Right hindlimb (tissue), 1 donor: ENCODE data around the gene FGF3.

Experiments used
- DNase-seq: peaks from one replicate; pipeline ENCODE4 v3.0.0-alpha.2; 2018

FGF3 gene

DNA sequence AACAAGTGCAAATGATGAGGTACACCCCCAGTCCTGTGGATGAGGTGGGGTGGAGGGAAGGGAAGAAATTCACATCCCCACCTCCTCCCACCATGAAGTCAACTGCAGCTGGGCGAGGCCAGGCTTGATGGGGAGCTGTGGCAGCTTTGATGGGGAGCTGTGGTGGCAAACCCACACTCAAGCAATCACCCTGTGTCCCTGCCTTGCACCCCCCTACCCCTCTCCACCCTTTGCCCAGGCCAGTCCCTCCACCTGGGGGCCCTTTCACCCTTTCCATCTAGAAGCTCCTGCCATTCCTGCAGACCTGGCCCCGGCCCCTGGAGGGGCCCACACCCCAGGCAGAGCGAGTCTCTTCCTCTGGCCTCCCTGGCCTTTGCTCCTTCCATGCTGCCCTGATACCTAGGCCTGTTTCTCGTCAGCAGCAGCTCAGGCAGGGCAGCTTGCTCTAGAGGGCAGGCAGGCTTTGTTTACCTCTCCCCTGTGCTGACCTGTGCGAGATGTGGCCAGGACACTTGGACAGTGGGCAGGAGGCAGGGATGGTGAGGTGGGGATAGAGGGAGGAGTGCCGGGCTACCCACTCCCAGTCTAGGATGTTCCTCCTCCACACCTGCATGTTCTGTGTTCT, 4.5 kb upstream of the FGF3 start:
- DNase-seq: no peak

DNA sequence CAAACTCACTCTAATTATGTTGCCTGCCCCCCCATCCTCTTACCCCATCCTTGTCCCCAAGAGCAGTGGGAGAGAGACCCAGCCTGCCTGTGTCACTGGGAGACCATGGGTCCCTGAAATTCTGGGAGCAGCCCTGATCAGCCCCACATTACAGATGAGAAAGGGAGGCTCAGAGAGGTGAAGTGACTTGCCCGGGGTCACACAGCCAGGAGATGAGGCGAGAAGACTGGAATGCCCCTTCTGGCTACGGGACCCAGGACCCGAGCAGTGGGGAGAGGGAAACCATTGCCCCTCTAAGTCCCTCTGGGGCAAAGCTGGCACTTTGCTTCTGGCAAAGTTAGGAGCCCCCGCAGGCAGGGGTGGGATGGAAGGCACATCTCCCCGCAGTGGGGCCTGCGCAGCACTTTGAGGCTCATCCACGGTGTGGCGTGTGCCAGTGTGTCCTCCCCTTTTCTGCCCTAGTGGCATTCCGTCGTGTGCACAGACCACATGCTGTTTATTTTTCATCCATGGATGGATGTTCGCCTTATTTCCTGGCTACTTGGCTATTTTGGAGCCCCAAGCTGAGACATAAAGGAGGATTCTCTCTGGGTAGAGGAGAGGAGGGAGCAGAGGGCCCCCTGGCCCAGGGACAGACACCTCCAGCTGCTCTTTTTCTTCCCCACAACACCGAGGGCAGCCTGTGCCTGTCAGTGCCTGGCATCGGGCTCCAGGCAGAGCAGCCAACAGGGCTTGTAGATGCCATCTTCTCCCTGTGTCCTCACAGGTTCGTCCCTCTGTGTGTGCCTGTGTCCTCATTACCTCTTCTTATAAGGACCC, 3.7 kb upstream of the FGF3 start:
- no peak for DNase-seq

DNA sequence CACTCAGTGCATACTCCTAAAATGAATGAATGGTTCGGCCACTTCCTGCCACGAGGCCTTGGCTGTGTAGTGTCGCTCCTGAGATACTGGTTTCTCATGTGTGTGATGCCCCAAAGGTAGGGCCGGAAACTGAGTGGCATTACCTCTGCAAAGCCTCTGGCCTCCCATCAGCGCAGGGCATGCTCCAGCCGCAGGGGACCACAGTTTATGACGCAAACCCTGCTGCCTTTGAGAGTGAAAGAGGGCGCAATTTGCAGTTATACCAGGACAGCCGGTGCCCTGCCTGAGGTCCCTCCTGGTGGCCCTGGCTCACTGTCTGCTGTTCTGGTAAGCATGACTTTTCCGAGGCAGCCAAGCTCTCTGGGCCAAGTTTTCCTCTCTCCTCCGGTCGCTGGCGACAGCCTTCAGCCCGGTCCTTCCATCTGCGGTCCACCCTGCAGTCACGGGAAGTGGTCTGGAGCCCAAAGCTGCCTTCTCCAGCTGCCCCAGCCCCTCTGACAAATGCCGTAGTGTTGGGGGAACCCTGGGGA, 2.4 kb upstream of the FGF3 start:
- no peak for DNase-seq

DNA sequence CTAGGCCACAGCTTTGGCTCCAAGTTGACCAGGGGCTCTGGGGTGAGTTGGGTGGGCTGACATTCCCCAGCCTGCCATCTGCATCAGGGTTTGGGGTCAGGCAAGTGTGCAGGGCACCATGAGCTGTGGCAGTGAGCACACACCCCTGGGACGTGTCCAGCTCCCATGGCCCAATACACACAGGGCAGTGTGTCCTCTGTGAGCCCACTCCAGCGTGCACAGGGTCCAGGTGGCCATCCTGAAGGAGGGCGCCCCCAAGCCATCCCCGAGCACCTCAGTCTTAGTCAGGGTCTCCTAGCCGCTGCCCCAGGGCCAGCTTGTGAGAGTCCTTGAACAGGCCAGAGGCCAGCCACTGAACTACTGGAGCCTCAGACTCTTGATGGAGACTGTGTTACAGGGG, 1.2 kb upstream of the FGF3 start:
- no peak for DNase-seq

DNA sequence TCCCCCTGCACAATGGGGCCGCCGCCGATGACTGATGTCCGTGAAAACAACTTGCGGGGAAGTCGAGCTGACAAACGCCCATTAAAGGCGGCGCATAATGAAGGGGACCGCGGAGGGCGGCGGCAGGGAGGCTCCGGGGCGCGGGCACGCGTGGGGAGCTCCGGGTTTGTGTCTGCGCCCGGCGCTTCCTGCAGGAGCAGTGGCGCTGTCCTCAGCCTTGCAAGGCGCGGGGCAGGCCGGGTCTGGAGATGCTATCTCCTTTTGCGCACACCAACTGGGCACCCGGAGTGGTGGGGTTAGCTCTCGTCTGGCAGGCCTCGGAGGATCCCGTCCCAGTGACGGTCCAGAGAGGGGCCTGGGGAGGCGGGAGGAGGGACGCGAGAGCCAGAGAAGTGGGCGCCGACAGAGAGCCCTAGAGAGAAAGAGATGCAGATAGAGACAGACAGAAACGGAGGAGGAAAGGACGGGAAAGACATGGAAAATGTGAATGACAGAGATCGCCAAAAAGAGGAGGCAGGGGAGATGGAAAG, 390 bp upstream of the FGF3 start:
- DNase-seq: no peak

DNA sequence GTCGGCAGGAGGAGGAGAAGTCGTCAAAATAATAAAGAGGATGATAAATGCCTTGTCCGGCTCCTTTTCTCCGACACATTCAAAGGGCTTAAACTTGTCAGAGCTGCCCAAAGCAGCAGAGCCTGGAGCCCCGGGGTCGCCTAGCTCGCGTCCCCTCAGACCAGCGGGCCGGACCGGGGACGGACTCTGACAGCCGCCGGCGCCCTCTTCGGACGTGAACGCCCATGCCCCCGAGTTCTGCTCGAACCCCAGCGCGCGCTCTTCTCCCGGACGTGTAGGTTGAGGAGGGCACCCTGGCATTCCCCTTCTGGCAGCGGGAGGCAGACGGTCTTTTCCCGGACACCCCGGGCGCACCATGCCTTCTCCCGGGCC, 999 bp downstream of the FGF3 start:
- no peak for DNase-seq

DNA sequence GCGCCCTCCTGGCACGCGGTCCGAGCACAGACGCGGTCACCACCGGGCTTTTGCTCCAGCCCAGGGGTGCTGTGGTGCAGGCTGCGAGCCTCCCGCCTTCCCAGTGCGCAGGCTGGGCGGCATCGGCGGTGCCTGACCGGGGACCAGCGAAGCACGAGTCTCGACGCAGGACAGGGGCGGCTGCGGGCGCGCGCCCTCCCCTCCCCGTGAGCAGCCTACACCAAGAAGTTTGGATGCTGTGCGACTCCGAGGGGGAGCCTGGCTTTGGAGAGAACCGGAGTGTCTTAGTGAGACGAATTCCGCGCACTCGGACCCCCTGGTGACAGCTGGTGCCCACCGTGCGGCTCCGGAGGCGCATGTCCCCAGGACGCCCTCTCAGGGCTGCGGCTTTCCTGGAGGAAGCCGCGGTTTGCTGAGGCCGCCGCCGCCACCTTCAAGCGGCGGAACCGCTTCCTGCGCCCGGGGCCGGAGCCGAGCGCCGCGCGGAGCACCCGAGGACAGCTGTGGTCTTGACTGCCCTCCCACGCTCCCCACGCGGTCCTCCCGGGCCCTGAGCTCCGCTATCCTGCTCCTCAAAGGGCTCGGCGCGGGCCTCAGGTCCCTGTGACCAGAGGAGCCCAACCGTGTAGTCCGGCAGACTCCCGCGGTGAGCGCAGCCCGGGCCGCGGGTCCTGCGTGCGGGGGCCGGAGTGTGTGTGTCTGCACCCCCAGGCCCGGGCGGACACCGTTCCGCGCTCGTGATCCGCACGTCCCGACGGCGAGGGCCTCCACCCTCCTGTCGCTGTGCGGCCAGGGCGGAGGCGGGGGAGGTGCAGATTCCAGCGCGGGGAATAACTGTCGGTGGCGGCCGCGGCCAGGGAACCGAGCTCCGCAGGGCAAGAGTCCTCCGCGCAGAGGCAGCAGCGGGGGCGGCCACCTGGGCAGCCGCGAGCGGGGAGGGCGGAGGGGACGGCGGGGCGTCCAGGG, 1.7 kb downstream of the FGF3 start:
- DNase-seq: no peak

DNA sequence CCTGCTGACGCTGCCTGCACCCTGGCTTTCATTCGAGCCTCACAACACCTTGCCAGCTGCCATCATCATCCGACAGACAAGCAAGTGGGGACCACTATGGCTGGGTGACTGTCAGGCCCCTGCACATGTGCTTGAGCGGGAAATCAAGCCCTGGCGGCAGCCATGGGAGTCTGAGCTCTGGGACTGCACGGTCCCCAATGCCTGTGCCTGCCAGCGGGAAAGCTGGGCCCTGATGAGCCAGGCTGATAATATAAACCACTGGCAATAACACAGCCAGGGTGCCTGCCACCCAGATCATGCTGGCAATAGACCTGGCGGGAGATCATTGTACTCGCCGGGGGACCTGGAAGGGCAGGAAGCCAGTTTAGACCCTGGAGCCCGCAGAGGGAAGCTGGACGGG, 2.5 kb downstream of the FGF3 start:
- DNase-seq: no peak

DNA sequence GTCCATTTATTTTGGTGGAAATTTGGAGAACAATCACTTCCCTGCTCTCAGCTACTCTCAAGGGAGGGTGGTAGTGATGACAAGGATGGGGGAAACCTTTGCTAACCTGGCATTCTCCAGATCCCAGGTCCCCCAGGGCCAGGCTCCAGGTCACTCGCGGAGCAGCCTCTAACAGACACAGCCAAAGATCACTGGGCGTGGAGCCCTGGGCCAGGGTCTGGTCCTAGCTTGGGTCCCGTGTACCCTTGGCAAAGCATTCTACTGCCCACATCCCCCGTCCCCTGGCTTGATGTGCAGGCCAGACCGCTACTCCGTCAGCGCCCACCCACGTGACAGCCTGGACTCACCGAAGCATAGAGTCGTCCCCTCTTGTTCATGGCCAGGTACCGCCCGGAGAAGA, 3.2 kb downstream of the FGF3 start:
- DNase-seq: no peak

DNA sequence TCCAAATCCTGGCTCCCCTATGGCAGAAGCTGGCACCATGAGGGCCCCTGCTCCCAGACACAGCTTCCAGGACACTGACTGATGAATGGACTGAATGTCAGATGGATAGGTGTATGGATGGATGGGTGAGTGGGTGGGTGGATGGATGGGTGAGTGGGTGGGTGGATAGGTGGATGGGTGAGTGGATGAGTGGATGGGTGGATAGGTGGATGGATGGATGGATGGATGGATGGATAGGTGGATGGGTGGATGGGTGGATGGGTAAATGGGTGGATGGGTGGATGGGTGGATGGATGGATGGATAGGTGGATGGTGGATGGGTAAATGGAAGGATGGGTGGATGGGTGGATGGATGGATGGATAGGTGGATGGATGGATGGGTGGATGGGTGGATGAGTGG, 4.3 kb downstream of the FGF3 start:
- DNase-seq: no peak

DNA sequence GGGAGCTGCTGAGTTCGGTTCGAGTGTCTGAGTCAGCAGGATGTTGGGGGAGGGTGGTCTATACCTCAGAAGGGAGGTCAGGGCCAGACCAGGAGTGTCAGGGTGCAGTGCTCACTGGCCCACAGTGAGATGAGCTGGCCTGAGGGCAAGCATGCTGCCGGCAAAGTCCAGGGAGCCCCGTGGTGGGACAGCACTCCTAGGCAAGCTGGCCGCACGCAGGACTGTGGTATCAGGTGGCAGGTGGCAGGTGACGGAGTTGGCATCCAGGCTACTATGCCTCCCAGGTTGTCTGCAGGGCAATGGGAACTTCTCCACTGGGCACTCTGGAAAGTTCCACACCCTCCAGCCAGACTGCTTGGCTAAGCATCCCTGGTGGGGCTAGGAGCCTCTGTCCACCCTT, 4.8 kb downstream of the FGF3 start:
- DNase-seq: no peak

DNA sequence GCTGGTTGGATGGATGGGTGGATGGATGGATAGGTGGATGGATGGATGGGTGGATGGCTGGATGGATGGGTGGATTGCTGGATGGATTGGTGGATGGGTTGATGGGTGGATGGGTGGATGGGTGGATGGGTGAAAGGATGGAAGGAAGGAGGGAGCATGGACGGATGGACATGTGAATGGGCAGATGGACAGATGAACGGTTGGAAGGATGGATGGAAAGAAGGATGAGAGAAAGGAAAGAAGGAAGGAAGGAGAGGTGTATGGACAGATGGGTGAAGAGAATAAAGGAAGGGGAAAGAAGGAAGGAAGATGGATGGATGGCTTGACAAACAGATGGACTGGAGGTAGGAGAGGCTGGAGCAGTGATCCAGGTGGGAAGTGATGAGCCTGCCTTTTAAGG, 5.4 kb downstream of the FGF3 start:
- no peak for DNase-seq

DNA sequence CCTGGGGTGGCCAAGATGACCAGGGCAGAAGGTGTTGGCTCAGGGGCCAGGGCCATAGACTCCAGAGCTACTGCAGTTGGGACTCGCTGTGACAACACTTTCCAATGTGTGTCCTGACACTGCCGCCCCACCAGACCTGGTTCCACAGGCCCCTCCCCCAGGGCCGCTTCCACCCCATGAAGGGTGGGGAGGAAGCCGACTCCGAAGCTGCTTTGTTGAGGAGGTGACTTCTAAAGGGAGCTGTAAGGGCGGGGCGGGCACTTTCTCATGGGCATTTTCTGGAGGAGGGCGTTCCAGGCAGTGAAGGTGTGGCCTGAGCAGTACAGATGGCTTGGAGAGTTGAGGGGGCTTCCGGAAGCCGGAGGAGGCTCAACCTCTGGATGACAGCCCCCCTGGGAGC, 6.3 kb downstream of the FGF3 start:
- no peak for DNase-seq

DNA sequence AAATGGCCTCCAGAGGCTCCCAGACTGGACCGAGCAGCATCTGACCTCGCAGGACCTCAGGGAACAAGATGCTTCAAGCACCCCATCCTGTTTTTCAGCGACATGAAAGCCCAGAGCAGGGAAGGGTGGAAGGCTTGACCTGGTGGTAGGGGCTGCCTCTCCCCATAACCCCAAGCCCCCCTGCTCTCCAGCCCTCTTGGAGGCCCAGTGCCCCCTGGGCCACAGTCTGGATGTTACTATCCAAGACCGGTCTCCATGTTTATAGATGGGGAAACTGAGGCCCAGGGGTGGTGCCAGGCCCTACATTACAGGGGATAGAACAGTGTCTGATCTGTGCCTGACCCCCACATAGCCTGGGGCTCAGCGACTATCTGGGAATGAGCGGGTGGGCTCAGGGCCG, 7.0 kb downstream of the FGF3 start:
- no peak for DNase-seq

DNA sequence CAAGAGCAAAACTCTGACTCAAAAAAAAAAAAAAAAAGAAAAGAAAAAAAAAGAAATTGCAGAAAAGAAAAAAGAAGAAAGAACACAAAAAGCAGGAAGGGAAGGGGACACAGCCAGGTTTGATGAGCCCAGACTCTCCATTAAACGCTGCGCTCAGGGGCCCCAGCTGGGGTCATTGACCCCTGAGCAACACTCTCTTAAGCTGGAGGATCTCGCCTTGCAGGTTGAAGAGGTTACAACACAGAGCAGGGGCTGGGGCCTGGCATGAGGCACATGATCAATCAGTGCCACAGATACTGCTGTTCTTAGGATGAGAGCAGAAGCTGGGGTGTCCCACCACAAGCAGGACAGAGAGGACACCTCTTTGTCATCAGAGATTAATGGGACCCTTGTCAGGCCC, 7.8 kb downstream of the FGF3 start:
- DNase-seq: no peak

DNA sequence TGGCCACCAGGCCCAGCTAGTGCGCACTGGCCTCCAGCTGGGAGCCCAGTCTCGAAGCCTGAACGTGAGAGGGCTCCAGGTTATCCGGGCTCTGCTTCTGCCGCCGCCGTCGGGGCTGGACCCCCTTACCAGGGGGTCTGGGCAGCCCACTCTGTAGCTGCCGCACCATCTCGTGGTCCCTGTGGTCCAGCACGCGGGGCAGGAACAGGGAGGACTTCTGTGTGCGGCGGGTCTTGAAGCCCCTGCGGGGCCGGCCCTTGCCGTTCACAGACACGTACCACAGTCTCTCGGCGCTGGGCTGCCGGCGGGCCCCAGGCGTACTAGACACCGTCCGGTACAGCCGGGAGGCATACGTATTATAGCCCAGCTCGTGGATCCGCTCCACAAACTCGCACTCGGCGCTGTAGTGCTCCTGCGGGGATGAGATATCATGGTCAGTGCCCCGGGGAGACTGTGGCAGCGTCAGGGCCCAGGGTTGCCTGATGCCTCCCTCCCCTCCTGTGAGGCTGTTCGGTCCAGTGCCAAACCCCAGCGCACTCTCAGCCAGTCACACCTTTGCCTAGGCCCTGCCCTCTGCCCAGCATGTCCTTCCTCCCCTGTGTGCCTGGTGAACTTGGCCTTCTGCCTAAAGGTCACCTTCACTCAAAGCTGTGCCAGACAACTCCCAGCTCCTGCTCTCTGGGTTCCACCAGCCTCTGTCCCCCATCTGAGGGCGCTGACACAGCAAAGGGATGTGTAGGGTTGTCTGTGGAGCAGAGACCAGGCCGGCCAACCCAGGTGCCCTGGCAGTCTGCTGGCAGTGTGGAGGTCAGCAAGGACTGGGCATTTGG, 8.7 kb downstream of the FGF3 start:
- DNase-seq: no peak

DNA sequence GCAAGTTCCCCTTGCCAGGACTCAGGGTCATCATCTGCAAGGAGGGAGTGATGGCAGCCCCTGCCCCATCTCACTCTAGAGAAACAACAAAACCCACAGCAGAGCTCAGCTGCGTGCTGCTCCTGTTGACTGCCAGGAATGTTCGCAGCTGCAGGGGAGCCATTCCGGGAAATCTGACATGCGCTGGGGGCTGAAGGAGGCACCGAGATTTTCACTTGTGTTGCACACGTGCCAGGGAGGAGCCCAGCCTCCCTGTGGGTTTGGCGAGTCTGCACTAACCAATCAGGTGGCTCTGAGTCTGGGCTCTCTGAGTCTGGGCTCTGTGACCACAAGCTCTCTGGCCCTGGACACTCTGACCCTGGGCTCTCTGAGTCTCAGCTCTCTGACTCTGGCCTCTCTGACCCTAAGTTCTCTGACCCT, 10.5 kb downstream of the FGF3 start:
- DNase-seq: peak; percentile 48

DNA sequence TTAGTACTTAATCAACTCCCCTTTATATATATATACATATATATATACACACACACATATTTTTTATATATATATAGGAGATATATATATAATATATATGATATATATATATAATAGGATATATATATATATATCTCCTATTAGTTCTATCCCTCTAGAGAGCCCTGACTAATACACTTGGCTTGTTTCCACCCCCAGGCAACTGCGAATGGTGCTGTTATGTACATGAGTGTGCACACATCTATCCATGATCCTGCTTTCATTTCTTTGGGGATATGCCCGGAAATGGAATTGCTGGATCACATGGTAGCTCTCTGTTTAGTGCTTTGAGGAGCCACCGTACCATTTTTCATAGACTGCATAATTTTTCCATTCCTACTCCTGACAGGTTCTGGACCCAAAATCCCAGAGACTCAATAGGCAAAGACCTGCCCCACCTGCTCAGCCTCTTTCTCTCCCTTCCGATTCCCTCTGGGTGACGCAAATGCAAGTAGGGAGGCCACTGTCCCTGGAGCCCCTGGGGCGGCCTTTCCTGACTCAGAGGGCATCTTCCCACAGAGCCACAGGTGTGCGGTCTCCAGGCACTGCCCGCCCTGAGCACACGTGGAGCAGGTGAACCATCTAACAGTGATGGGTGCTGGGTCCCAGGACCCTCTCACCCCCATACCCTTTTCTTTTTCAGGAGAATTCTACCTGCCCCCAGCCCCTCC, 12.0 kb downstream of the FGF3 start:
- no peak for DNase-seq

DNA sequence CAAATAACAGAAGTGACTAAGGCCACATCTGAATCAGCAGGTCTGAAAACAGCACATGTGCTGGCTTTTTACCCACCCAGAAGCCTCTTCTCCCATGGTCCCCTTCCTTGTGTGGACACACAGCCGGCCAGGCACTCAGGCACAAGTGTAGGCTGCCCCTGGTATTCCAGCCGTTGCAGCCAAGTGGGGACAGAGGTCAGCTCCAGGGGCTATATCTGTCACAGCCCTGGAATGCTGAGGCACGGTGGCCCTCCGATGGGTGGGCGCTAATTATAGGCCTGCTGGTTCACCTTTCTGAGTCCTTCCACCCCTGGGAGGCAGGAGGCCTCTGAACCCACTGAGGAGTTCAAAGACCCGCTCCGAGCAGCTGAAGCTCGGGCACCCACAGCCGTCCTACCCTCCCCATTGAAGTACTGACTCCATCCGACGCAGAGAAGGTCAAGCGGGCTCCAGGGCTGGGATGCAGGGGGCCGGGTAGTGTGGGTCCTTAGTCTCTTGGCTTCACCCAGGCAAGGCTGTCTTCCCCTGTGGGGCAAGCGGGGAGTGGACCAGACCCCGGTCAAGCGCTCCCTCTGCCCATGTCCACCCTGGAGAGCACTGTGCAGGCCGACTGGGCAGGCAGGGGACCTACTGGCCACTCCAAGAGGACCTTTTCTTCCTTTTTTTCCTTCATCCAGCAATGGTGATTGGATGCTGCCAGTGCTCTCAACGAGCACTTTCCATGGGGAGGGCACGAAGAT, 14.3 kb downstream of the FGF3 start:
- no peak for DNase-seq

DNA sequence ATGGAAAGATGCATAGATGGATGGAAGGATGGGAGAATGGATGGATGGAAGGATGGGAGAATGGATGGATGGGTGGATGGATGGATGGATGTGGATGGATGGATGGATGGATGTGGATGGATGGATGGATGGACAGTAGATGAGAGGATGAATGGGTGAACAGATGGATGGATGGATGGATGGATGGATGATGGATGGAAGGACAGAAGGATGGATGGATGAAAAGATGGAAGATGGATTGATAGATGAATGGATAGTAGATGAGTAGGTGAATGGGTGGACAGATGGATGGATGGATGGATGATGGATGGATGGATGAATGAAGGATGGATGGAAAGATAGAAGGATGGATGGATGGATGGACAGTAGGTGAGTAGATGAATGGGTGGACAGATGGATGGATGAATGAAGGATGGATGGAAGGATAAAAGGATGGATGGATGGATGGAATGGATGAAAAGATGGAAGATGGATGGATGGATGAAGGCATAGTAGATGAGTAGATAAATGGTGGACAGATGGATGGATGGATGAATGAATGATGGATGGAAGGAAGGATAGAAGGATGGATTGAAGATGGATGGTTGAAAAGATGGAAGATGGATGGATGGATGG, 15.5 kb downstream of the FGF3 start:
- no peak for DNase-seq
